Frontal cortex (tissue), 4 donors: Measurements from ENCODE around the gene SELENOF. TPM values are rescaled to one million over a fixed set of nuclear protein-coding genes. Genes with fewer than 3 reads are reported as not detected.
"Not testable (repeated sequence)": the region's sequence is repeated elsewhere in the genome, so short reads cannot be mapped to it uniquely, and the experiment has no call there.

Experiments
- DNase-seq, 2 donors: peaks; one replicate each; pipeline ENCODE4 v3.0.0; 2012; ENCODE audit warnings: low spot score in 2 of 2
- FAIRE-seq: peaks from 2 replicates; lab custom pipeline; 2012; peaks lifted over from hg19 to GRCh38; lab: Jason Lieb, UNC
- total RNA-seq: library from RNA; depleted of rRNA; stranded (reverse); fragments of >200 nt; gene quantifications from one replicate; pipeline ENCODE4 v1.2.3, GENCODE V29; 2014
- donor health status: control.
- donor health status: control.
- donor health status: control.

The SELENOF gene
- total RNA-seq, 1 donor from 2014 or later = 169 TPM

DNA sequence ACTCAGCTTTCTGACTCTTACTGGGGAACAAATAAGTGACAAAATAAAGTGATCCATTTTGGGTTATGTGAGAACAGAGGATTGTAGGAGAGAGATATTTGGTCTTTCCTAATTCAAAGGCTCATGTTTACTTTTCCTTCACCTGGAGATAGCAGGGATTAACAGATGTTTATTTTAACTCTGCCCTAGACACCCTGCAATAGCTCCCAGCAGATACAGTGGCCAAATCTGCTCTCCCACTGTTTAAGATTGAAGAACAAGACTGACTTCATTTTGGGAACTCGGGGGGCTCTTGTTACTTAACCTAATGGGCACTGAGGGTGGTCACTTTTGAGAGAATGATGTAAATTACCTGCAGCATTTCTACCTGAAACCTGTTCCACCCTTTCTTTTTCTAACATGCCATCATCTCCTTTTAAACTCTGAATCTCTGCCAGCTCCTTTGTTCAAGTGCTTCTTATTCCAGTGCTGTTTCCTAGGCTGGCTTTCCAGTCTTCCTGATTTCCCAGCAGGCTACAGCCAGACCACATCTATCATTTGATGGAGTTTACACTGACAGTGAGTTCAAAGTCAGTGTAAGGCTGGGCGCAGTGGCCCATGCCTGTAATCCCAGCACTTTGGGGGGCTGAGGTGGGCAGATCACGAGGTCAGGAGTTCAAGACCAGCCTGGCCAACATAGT lies 90.0 kb downstream of the SELENOF start:
- DNase-seq (no peak), FAIRE-seq (no peak)

DNA sequence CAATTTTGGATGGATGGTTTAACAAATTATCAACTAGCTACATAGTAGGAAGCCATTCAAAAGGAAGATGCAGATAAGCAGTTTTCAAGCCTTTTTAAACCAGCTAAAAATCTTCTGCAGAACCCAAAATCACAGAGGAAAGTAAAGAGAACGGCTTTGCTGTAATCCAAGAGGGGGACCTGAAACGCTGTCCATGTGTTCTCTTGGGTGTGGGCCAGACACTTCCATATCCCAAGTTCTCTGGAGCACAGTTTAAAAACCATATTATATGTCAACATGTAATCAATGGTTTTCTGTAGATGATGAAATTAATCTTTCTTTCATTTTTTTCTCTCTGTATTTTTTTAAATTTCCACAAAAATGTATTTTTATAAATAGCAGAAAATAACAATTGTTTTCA lies 90.5 kb downstream of the SELENOF start:
- DNase-seq (no peak), FAIRE-seq (no peak)

DNA sequence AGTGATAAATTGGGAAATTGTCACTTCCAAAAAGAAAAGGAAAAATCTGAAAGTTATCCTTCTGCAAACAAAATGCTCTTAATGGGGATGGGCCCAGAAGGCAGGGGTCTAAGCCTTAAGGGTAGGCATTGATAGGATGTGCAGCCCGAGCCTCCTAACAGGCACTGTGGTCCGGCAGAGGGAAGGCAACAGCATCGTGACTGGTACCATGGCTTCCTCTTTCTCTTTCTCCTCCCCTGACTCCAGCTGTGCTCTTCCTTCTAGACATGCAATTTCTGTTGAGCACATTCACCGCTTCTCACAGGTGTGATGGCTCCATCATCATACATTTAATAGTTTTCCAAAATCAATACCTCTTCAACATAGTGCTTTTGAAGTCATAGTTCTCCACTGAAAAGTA lies 91.5 kb downstream of the SELENOF start:
- no peak for DNase-seq
- no peak for FAIRE-seq

DNA sequence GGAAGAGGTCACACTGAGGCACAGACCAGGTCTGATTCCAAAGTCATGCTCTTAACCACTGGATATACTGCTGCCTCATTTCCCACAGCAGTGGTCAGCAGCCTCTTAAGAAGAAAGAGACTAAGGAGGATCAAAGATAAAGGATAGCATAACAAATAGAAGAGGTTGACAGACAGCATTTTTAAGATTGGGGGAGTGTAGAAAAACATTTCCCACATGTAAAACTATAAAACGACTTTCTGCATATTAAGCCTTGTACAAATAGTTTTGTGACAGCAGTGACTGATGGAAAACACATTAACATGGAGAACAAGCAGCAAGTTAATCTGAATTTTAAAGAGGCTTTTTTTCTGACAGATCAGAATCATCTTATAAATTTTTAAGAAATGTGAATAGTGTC lies 92.0 kb downstream of the SELENOF start:
- FAIRE-seq (no peak), DNase-seq (no peak)

GRCh38 chr1:86819970-86820369 lies 94.0 kb downstream of the SELENOF start:
- DNase-seq, FAIRE-seq: not testable (repeated sequence)

- not testable (repeated sequence) for FAIRE-seq, DNase-seq
Observed at GRCh38 chr1:86817246-86817826, 96.6 kb downstream of the SELENOF start.

DNA sequence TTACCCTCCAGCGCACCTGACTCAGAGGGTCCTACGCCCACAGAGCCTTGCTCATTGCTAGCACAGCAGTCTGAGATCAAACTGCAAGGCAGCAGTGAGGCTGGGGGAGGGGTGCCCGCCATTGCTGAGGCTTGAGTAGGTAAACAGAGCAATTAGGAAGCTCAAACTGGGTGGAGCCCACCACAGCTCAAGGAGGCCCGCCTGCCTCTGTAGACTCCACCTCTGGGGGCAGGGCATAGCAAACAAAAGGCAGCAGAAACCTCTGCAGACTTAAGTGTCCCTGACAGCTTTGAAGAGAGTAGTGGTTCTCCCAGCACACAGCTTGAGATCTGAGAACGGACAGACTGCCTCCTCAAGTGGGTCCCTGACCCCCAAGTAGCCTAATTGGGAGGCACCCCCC lies 99.8 kb downstream of the SELENOF start:
- not testable (repeated sequence) for FAIRE-seq, DNase-seq

Other genes with a start within 250 kb of the SELENOF start
- 120 TPM for gene SH3GLB1, start 209.6 kb downstream of the SELENOF start, total RNA-seq
- 36.7 TPM for gene HS2ST1, start 509 bp upstream of the SELENOF start, total RNA-seq